ENCODE results near the gene TAOK1. TPM values are rescaled to one million over a fixed set of nuclear protein-coding genes. Genes with fewer than 3 reads are reported as not detected.

The TAOK1 gene
- total RNA-seq, 1 experiment from 2014 or later, result 87.7 TPM

DNA sequence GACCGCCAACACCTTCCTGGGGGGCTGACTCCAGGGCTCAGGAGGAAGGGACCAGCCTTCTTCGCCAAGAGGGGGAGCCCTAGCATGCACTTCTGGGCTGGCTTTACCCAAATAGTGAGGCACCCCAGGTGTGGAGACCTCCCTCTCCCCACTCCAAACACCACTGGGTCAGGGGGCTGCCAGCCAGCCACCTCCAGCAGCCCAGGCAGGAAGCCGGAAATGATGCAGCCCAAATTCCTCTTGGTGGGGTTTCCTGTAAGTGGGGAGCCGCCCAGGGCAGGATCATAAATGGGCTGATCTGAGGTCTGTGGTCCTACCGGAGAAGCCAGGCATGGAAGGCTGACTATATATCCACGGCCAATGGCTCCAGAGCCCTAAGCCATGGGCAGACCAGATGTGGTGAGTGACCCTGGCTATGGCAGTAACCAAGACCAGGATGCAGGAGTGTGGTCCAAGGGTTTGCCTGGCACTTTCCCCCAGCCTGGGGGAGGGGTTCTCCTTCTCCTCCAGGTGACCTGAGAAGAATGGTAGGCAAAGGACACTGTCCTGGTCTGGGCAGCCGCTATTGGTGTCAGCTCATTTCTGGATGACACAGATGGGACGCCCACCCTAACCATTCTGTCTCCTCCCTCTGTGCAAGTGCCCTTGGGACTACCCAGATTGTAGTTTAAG is 195.1 kb downstream of the TAOK1 start:
- H3K4me1 Mint-ChIP-seq (ENCODE audit: low read depth, unreplicated experiment), result no peaks in the 10 kb centered on the region
- peaks cover 4% of the 10 kb centered on the region for H3K36me3 ChIP-seq (ENCODE audit: control insufficient read depth, insufficient read depth, low read length)
- H3K4me1 ChIP-seq, result peaks cover 13% of the 10 kb centered on the region
- H3K36me3 Mint-ChIP-seq (ENCODE audit: insufficient read depth, unreplicated experiment), result peaks cover 8% of the 10 kb centered on the region
- ChIA-PET POLR2A (interaction anchor here (0.6 kb wide), 1 partner anchor 12 kb away, joined by 4 read pairs; no protein-coding TSS in a partner anchor), CTCF (interaction anchor here (1.3 kb wide), 1 partner anchor 29 kb away, joined by 4 read pairs; no protein-coding TSS in a partner anchor)
- H3K9me3 ChIP-seq, result no peaks in the 10 kb centered on the region
- no peaks in the 10 kb centered on the region for H3K27me3 ChIP-seq (replicated peaks; ENCODE audit: control insufficient read depth, insufficient read depth, low read length)
- no peak overlapping the region for H3K4me3 Mint-ChIP-seq (ENCODE audit: unreplicated experiment)
- BruUV-seq (replicated peaks), result no TSS peak
- H3K27me3 Mint-ChIP-seq (ENCODE audit: insufficient read depth, unreplicated experiment), result no peaks in the 10 kb centered on the region
- TF ChIP-seq, protein P1, sequence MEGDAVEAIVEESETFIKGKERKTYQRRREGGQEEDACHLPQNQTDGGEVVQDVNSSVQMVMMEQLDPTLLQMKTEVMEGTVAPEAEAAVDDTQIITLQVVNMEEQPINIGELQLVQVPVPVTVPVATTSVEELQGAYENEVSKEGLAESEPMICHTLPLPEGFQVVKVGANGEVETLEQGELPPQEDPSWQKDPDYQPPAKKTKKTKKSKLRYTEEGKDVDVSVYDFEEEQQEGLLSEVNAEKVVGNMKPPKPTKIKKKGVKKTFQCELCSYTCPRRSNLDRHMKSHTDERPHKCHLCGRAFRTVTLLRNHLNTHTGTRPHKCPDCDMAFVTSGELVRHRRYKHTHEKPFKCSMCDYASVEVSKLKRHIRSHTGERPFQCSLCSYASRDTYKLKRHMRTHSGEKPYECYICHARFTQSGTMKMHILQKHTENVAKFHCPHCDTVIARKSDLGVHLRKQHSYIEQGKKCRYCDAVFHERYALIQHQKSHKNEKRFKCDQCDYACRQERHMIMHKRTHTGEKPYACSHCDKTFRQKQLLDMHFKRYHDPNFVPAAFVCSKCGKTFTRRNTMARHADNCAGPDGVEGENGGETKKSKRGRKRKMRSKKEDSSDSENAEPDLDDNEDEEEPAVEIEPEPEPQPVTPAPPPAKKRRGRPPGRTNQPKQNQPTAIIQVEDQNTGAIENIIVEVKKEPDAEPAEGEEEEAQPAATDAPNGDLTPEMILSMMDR (IDR thresholded peaks at IDR 0.05; ENCODE audit: insufficient read depth in 1 of 2, low read depth in 1 of 2, low read length in 1 of 2, severe bottlenecking in 1 of 2, unreplicated experiment in 1 of 2), result no peak
- H3K9me3 Mint-ChIP-seq (ENCODE audit: unreplicated experiment), result no peaks in the 10 kb centered on the region
- H3K4me3 ChIP-seq (ENCODE audit: low read depth, low read length), result no peak overlapping the region
- no peak for DNase-seq
- no peak overlapping the region for H3K27ac Mint-ChIP-seq (ENCODE audit: unreplicated experiment)
- intact Hi-C loops (cut with micrococcal nuclease; ENCODE audit: unreplicated experiment), result no loop called here

DNA sequence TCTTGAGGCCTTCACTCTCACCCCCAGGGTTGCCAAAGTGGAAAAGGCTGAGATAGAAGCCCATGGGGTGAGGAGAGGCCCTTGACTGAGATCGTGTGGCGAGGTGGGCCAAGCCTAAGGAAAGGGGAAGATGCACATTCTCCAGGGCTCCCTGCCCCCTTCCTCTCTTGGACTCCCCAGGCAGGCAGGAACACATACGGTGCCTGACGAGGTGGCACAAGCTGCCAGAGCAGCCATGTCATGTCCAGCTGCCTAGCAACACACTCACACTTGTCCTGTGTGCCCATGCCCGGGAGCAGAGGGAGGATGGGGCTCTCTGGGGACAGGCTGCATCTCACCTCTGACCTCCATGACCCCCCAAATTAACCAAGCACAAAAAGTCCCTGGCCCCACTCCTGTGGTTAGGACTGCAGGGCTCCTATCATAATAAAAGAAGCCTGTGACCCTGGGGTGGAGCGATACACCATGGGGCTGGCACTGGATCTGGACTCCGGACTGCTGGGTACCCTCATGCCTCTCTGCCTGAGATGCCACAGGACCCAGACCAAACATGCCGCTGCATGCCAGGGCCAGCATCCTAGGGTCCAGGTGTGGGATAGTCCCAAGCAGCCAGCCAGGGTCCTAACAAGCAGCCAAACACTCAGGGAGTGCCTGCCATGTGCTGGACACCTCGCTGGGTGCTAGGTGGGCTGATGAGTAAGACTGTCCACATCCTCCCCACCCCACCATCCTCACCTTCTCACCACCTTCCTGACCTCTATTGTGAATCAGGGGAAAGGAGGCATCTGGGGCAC is 196.7 kb downstream of the TAOK1 start:
- POLR2A ChIA-PET, result no interaction called here
- peaks cover 8% of the 10 kb centered on the region for H3K36me3 Mint-ChIP-seq (ENCODE audit: insufficient read depth, unreplicated experiment)
- no TSS peak for BruUV-seq (replicated peaks)
- intact Hi-C loops (cut with micrococcal nuclease; ENCODE audit: unreplicated experiment), result no loop called here
- Histone ChIP-seq H3K4me1 (peaks cover 18% of the 10 kb centered on the region), H3K9me3 (no peaks in the 10 kb centered on the region), H3K4me3 (ENCODE audit: low read depth, low read length) (no peak overlapping the region), H3K36me3 (ENCODE audit: control insufficient read depth, insufficient read depth, low read length) (peaks cover 4% of the 10 kb centered on the region), H3K27me3 (replicated peaks; ENCODE audit: control insufficient read depth, insufficient read depth, low read length) (no peaks in the 10 kb centered on the region)
- no peaks in the 10 kb centered on the region for H3K9me3 Mint-ChIP-seq (ENCODE audit: unreplicated experiment)
- H3K27me3 Mint-ChIP-seq (ENCODE audit: insufficient read depth, unreplicated experiment), result no peaks in the 10 kb centered on the region
- no peak for DNase-seq
- H3K4me1 Mint-ChIP-seq (ENCODE audit: low read depth, unreplicated experiment), result no peaks in the 10 kb centered on the region
- no peak overlapping the region for H3K27ac Mint-ChIP-seq (ENCODE audit: unreplicated experiment)
- TF ChIP-seq, protein P1 (IDR thresholded peaks at IDR 0.05; ENCODE audit: insufficient read depth in 1 of 2, low read depth in 1 of 2, low read length in 1 of 2, severe bottlenecking in 1 of 2, unreplicated experiment in 1 of 2), result no peak
- CTCF ChIA-PET, result no interaction called here
- H3K4me3 Mint-ChIP-seq (ENCODE audit: unreplicated experiment), result no peak overlapping the region

DNA sequence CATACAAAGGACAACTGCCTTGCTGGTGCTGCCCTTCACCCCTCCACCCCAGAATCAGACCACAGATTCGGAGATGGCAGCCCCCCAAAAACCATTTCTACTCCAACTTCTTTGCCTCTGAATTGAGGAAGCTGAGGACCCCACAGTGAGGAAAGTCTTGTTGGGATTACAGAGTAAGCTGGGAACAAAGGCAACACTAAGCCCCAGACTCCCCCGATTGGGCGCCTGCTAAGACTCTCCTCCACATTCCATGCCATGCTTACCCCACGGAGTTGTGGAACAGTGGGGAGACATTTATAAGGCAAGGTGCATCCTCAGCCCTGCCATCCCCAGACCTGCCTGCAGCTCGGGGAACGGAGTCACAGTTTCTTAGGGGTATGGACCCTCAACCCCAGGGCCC is 197.4 kb downstream of the TAOK1 start:
- CTCF ChIA-PET, result interaction anchor here (1.4 to 1.9 kb wide), 2 partner anchors 30 to 52 kb away, joined by 4 to 7 read pairs; no protein-coding TSS in a partner anchor
- POLR2A ChIA-PET, result no interaction called here
- BruUV-seq (replicated peaks), result no TSS peak
- Histone ChIP-seq H3K4me3 (ENCODE audit: low read depth, low read length) (no peak overlapping the region), H3K9me3 (no peaks in the 10 kb centered on the region), H3K27me3 (replicated peaks; ENCODE audit: control insufficient read depth, insufficient read depth, low read length) (no peaks in the 10 kb centered on the region), H3K4me1 (peaks cover 25% of the 10 kb centered on the region), H3K36me3 (ENCODE audit: control insufficient read depth, insufficient read depth, low read length) (peaks cover 3% of the 10 kb centered on the region)
- Mint-ChIP-seq H3K9me3 (ENCODE audit: unreplicated experiment) (no peaks in the 10 kb centered on the region), H3K4me3 (ENCODE audit: unreplicated experiment) (peak overlapping the region; percentile 86), H3K27me3 (ENCODE audit: insufficient read depth, unreplicated experiment) (no peaks in the 10 kb centered on the region), H3K4me1 (ENCODE audit: low read depth, unreplicated experiment) (no peaks in the 10 kb centered on the region), H3K36me3 (ENCODE audit: insufficient read depth, unreplicated experiment) (peaks cover 8% of the 10 kb centered on the region), H3K27ac (ENCODE audit: unreplicated experiment) (no peak overlapping the region)
- intact Hi-C loops (cut with micrococcal nuclease; ENCODE audit: unreplicated experiment), result no loop called here
- DNase-seq, result no peak
- TF ChIP-seq, protein P1 (IDR thresholded peaks at IDR 0.05; ENCODE audit: insufficient read depth in 1 of 2, low read depth in 1 of 2, low read length in 1 of 2, severe bottlenecking in 1 of 2, unreplicated experiment in 1 of 2), result no peak
